HG03280 (cell line): Measurements from ENCODE around the gene SERPINE1.

ENCODE experiments used
- ATAC-seq: cut with Tn5 transposase; IDR thresholded peaks from one replicate; pipeline ENCODE4 v1.9.1; 2021; ENCODE audit warnings: mild to moderate bottlenecking, moderate library complexity; ENCODE audit not compliant: unreplicated experiment

Gene SERPINE1

DNA sequence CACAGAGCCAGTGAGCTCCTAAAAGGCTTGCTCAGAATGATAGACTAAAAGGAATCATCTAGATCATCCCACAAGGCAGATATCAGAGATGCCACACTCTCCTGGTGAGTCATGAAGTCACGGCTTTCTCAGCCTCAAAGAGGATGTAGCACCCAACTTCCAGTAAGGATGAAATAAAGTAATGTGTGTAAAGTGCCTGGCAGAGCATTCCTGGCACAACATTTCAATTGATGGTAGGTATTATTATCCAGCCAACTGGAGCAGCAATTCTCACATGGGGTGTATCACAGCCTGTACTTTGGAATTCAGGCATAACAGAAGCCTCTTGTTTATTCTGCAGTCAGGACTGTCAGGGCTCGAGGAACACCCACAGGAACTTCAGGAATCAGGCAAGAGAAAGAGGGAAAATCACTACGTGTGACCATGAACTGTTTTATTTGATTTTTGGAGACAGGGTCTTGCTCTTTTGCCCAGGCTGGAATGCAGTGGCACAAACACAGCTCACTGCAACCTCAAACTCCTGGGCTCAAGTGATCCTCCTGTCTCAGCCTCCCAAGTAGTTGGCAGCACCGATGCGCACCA, 58.4 kb downstream of the SERPINE1 start:
- ATAC-seq, result no peak

DNA sequence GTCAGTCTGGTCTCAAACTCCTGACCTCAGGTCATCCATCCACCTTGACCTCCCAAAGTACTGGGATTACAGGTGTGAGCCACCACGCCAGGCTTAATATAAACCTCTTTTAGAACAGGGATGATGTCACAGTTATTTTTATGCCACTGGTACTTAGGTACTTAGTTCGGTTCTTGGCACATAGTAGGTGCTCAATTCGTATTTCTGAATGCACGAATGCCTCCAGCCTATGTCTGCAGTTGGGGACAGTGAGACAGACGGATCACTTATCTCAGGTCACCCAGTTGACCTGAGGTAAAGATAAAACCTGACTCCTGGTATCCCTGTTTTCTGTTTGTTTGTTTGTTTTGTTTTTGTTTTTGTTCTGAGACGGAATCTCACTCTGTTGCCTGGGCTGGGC, 59.3 kb downstream of the SERPINE1 start:
- ATAC-seq, result no peak

- ATAC-seq, result no peak
These were observed 60.0 kb downstream of the SERPINE1 start for GRCh38 chr7:101186844-101187428.
